ENCODE data around the gene STK24. TPM values are rescaled to one million over a fixed set of nuclear protein-coding genes. Genes with fewer than 3 reads are reported as not detected.

Gene STK24
- total RNA-seq, 4 donors from 2014 or later: 28.7 to 68.4 (median 49.4) TPM

DNA sequence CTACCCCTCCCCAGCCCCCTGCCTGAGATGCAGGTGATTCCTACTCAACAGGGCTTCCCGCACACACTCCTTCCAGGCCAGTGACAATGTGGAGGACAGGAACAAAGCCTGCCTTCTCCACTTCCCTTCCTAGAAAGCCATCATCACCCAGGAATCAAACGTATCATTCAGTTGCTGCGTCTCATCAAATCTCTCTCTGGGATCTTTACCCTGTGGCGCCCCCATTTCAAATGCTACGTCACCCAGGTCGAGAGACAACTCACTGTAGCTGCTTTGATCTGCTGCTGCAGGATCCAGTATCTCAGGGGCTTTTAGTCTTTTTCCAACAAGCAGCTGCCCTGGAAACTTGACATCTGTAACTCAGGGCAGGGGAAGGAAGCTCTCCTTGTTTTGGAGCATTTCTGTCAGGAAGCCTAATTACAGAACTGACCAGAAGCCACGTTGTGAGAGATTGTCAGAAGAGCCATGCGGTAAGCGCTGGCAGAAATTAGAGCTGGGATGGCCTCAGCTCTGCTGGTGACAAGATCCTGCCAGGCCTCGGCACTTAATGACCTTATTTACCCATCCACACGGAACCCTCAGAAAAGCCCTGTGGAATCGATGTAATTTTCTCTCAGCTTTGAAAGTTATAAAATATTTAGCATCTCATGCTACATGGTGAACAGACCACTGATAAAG, 140.5 kb downstream of the STK24 start:
- ATAC-seq: no peak
- no peaks in the 10 kb centered on the region for H3K9me3 ChIP-seq
- TF ChIP-seq POLR2A (IDR thresholded peaks at IDR 0.05) (no peak), CTCF (IDR thresholded peaks at IDR 0.05 in 4 of 5, conservative IDR thresholded peaks at IDR 0.05 in 1 of 5) (no peak)
- no peak for DNase-seq
- no peak overlapping the region for H3K4me3 ChIP-seq
- in situ Hi-C loops (cut with MboI; ENCODE audit: low sequenced_read_pairs in 4 of 4): no loop called here
- no peak overlapping the region for H3K27ac ChIP-seq
- no peaks in the 10 kb centered on the region for H3K36me3 ChIP-seq
- intact Hi-C loops (cut with DNase I; ENCODE audit: low total_unique reads): no loop called here
- H3K27me3 ChIP-seq: no peaks in the 10 kb centered on the region
- H3K4me1 ChIP-seq: peaks cover 0 to 6% of the 10 kb centered on the region in 2 donors

DNA sequence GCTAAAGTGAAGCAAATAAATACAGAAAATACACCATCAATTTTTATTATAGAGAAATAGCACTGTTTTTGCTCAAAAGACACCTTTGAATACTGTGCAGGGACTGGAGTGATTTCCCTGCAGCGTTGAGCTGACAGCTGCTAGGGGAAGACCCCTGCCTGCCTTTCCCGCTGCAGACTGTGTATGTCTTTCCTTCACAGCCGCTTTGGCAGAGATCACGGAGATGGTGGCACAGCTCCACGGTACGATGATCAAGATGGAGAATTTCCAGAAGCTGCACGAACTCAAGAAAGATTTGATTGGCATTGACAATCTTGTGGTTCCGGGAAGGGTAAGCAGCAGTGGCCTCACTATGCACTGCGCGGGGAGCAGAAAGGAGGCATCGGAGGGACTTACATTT, 141.5 kb downstream of the STK24 start:
- no peak overlapping the region for H3K4me3 ChIP-seq
- H3K36me3 ChIP-seq: no peaks in the 10 kb centered on the region
- TF ChIP-seq CTCF (IDR thresholded peaks at IDR 0.05 in 4 of 5, conservative IDR thresholded peaks at IDR 0.05 in 1 of 5) (no peak), POLR2A (IDR thresholded peaks at IDR 0.05) (no peak)
- no peak for DNase-seq
- H3K4me1 ChIP-seq: peaks cover 0 to 6% of the 10 kb centered on the region in 2 donors
- H3K27me3 ChIP-seq: no peaks in the 10 kb centered on the region
- in situ Hi-C loops (cut with MboI; ENCODE audit: low sequenced_read_pairs in 4 of 4) (no loop called here), intact Hi-C loops (cut with DNase I; ENCODE audit: low total_unique reads) (no loop called here)
- no peak for ATAC-seq
- no peaks in the 10 kb centered on the region for H3K9me3 ChIP-seq
- H3K27ac ChIP-seq: no peak overlapping the region

- intact Hi-C loops (cut with DNase I; ENCODE audit: low total_unique reads): no loop called here
- ATAC-seq (no peak), DNase-seq (no peak)
- in situ Hi-C loops (cut with MboI; ENCODE audit: low sequenced_read_pairs in 4 of 4): no loop called here
- H3K36me3 ChIP-seq: no peaks in the 10 kb centered on the region
- no peaks in the 10 kb centered on the region for H3K9me3 ChIP-seq
- H3K4me1 ChIP-seq: peaks cover 0 to 6% of the 10 kb centered on the region in 2 donors
- no peak overlapping the region for H3K27ac ChIP-seq
- no peak for TF ChIP-seq POLR2A (IDR thresholded peaks at IDR 0.05)
- no peak for TF ChIP-seq CTCF (IDR thresholded peaks at IDR 0.05 in 4 of 5, conservative IDR thresholded peaks at IDR 0.05 in 1 of 5)
- H3K27me3 ChIP-seq: no peaks in the 10 kb centered on the region
- no peak overlapping the region for H3K4me3 ChIP-seq
Measured at GRCh38 chr13:98434060-98434459, 142.8 kb downstream of the STK24 start.

- H3K4me3 ChIP-seq: no peak overlapping the region
- peaks cover 0 to 6% of the 10 kb centered on the region in 2 donors for H3K4me1 ChIP-seq
- ATAC-seq (no peak), DNase-seq (no peak)
- H3K27ac ChIP-seq: no peak overlapping the region
- no peaks in the 10 kb centered on the region for H3K36me3 ChIP-seq
- no peaks in the 10 kb centered on the region for H3K9me3 ChIP-seq
- no peak for TF ChIP-seq CTCF (IDR thresholded peaks at IDR 0.05 in 4 of 5, conservative IDR thresholded peaks at IDR 0.05 in 1 of 5)
- no peak for TF ChIP-seq POLR2A (IDR thresholded peaks at IDR 0.05)
- in situ Hi-C loops (cut with MboI; ENCODE audit: low sequenced_read_pairs in 4 of 4) (no loop called here), intact Hi-C loops (cut with DNase I; ENCODE audit: low total_unique reads) (no loop called here)
- H3K27me3 ChIP-seq: no peaks in the 10 kb centered on the region
Measured at GRCh38 chr13:98433654-98434053, 143.3 kb downstream of the STK24 start.

DNA sequence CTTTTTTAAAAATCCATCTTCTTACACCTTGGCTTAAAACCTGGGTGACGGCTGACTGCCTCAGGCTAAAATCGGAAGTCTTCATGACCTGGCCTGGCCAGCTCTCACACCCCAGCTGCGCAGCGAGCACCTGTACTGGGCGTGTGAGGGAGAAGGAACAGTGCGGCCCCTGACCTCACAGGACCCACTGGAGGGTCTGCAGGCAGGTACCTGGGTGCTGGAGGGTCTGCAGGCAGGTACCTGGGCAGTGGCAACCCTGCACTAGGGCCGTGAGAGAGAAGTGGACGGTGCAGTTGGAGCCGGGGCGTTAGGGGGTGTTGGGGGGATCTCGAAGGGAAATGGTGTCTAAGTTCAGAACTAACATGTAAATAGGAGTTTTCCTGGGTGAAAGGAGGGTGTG, 144.3 kb downstream of the STK24 start:
- in situ Hi-C loops (cut with MboI; ENCODE audit: low sequenced_read_pairs in 4 of 4): no loop called here
- TF ChIP-seq CTCF (IDR thresholded peaks at IDR 0.05 in 4 of 5, conservative IDR thresholded peaks at IDR 0.05 in 1 of 5) (no peak), POLR2A (IDR thresholded peaks at IDR 0.05) (no peak)

More for the DNA sequence above, 144.3 kb downstream of the STK24 start:
- Histone ChIP-seq H3K4me3 (no peak overlapping the region), H3K9me3 (no peaks in the 10 kb centered on the region), H3K4me1 (peaks cover 7 to 12% of the 10 kb centered on the region in 2 donors), H3K27me3 (no peaks in the 10 kb centered on the region), H3K36me3 (no peaks in the 10 kb centered on the region), H3K27ac (no peak overlapping the region)
- ATAC-seq (no peak), DNase-seq (no peak)
- intact Hi-C loops (cut with DNase I; ENCODE audit: low total_unique reads): no loop called here

Data from gastrocnemius medialis (tissue), 4 donors.